IPS DF 6.9 (cell line): ENCODE data around the gene GUCD1.

Source experiments
- DNase-seq: peaks from one replicate; pipeline ENCODE4 v3.0.0-alpha.2; 2013; ENCODE audit warnings: low read depth, low spot score
- H3K27ac ChIP-seq: one replicate; pipeline ENCODE4 v1.5.1; 2013; ENCODE audit warnings: low read length, control low read depth
- H3K27me3 ChIP-seq: 2 replicates; pipeline ENCODE4 v1.6.1; 2013; ENCODE audit warnings: mild to moderate bottlenecking, low read length; ENCODE audit not compliant: control insufficient read depth, insufficient read depth
- H3K36me3 ChIP-seq: 2 replicates; pipeline ENCODE4 v1.6.1; 2013; ENCODE audit warnings: low read length; ENCODE audit not compliant: control insufficient read depth, insufficient read depth
- H3K4me1 ChIP-seq: 2 replicates; pipeline ENCODE4 v1.6.1; 2013; ENCODE audit warnings: low read length; ENCODE audit not compliant: control insufficient read depth, insufficient read depth
- H3K4me3 ChIP-seq: 2 replicates; pipeline ENCODE4 v1.5.1; 2013; ENCODE audit warnings: mild to moderate bottlenecking, low read length
- H3K9me3 ChIP-seq: 2 replicates; pipeline ENCODE4 v1.6.1; 2013; ENCODE audit warnings: low read length, inconsistent platforms; ENCODE audit not compliant: control insufficient read depth, insufficient read depth
- WGBS: extraction: QIAGEN DNeasy Blood & Tissue Kit; methylation state at CpG from one replicate; pipeline ENCODE4 v1.1.7; 2013; ENCODE audit warnings: mixed read lengths, missing lambda C conversion rate; ENCODE audit not compliant: insufficient read length, insufficient coverage; 5-methylcytosine and 5-hydroxymethylcytosine counted together

The GUCD1 gene

DNA sequence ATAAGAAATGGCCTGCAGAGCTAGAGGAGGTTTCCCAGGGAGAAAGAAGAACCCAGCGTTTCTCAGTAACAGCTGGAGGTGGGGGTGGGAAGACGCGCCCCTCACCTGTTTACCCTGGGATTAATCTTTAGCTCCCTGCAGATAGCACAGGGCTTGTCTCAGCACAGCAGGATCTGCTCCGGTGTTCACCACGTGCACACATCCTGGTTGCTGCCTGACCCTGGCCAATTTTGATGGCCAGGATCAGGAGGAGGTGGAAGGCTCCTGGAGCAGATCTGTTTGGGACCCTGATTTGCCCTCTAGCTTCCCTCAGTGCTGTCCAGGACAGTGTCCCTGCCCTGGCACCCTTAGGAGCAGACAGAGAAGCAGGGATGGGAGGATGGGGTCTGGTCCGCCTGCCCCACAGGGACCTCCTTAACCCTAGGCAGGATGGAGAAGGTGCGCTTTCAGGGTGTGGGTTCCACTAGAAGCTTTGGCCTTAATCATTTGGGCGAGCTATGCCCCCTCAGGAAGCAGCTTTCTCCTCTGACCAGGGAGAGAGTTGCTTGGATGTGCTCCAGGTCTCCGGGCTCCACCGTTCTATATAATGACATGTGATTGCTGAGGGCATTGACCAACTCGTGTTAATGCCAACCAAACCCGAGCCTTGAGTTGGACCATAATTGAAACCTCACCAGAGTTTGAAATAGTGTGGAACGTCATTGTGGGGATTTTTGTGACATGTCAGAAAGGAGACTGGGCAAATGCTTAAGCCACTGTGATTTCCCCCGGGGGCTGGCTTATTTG, 40.5 kb downstream of the GUCD1 start:
- H3K9me3 ChIP-seq: no peaks in the 10 kb centered on the region
- no peaks in the 10 kb centered on the region for H3K36me3 ChIP-seq
- peaks cover 5% of the 10 kb centered on the region for H3K4me1 ChIP-seq
- no peak overlapping the region for H3K27ac ChIP-seq
- H3K27me3 ChIP-seq: no peaks in the 10 kb centered on the region
- no peak overlapping the region for H3K4me3 ChIP-seq
- WGBS: no CpG with 5 or more reads among the region's 14 CpGs
- DNase-seq: no peak

DNA sequence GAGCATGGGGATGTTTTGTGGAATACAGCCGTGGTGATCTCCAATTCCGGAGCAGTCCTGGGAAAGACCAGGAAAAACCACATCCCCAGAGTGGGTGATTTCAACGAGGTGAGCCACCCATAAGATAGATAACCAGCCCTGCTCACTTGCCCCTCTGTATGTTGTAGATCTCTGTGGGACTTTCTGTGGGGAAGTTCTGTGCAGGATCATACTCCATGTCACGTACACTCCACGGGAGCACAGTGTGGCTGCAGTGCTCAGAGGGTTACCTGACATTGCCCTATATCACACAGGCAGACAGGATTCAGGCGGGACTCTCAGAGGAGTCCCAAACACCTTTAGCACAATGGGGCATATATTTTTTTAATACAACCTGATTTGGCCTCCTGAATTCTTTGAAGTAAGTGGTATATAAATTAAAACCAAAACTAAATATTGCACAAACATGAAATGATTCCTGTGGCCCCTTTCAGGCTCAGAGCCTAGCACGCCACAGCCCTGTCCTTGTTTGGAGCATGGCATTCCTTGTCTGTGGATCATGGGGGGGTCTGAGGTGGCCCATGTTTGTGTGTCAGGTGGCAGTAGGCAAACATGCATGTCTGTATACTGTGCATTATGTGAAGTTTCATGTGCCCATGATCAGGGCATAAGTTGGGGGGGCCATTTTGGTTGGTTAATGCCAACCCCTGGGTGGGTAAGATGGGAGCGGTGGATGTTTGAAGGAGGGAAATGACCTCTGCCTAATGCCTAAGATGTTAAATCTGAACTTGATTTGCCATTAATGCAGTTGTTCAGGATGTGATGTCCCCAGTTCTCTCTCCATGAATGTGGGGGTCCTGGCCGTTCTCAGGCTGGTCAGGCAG, 41.3 kb downstream of the GUCD1 start:
- no peak for DNase-seq
- no CpG with 5 or more reads among the region's 9 CpGs for WGBS
- Histone ChIP-seq H3K27ac (no peak overlapping the region), H3K36me3 (no peaks in the 10 kb centered on the region), H3K4me3 (no peak overlapping the region), H3K9me3 (no peaks in the 10 kb centered on the region), H3K27me3 (no peaks in the 10 kb centered on the region), H3K4me1 (peaks cover 5% of the 10 kb centered on the region)

DNA sequence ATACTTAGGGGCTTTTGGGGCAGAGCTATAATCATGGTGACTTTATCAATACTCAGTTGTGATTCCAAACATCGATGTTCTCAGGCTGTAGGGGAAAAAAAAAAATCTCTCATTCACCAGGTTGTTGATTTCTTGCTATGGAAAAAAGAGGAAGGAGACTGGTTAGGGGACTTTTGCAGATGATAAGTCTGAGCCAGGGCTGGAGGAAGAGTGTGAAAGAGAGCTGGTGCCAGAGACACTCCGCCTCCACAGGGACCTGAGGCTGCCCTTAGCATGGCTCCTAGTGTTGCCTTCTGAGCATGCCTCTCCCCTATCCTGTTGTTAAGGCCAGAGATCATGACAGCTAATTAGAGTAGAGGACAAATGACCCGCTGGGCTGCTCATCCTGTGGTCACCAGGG, 42.9 kb downstream of the GUCD1 start:
- DNase-seq: no peak
- Histone ChIP-seq H3K4me3 (no peak overlapping the region), H3K27me3 (no peaks in the 10 kb centered on the region), H3K36me3 (no peaks in the 10 kb centered on the region), H3K4me1 (peaks cover 7% of the 10 kb centered on the region), H3K27ac (no peak overlapping the region), H3K9me3 (no peaks in the 10 kb centered on the region)
- WGBS: no CpG with 5 or more reads among the region's 3 CpGs

DNA sequence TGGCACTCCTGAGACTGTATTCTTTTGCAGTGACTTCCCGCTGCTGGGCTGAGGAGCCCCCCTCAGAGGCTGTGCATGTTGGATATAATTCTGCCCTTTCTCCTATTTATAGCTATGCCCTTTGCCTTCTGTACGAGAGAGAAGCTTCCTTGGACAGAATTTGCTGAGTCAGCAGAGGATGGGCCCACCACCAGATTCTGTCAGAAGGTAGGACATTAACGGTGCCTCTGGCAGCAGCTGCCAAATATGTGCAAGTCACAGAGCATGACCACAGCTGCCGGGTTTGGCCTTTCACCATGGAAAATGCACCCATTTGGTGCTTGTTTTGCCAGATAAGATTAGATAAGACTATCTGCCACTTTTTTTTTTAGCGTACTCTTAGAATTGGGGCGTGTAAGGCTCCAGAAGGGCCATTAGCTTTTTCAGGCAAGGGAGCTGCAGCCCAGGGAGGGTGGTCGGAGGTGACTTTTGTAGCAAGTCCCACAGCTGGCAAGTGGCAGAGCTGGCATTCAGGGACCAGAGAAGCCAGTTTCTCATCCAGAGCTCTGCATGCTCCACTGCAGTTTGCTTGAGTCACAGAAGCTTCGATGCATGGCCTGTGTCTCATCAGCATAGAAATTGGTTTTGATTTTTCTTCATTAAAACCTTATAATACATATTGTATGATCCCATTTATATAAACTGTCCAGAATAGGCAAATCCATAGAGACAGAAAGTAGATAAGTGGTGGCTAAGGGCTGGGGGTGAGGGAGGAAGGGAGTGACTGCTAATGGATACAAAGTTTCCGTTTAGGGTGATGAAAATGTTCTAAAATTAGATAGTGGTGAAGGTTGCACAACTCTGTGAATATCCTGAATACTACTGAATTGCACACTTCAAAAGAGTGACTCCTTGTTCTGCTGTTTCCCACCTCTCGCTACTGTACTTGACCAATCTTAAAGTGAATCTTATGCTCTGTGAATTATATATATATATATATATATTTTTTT, 44.0 kb downstream of the GUCD1 start:
- no CpG with 5 or more reads among the region's 10 CpGs for WGBS

GRCh38 chr22:24507716-24508115, 47.2 kb downstream of the GUCD1 start:
- no CpG with 5 or more reads among the region's 7 CpGs for WGBS

More for the DNA sequence above, 44.0 kb downstream of the GUCD1 start:
- H3K4me3 ChIP-seq: no peak overlapping the region
- H3K4me1 ChIP-seq: peaks cover 7% of the 10 kb centered on the region
- no peaks in the 10 kb centered on the region for H3K27me3 ChIP-seq
- H3K9me3 ChIP-seq: no peaks in the 10 kb centered on the region
- no peak overlapping the region for H3K27ac ChIP-seq
- no peaks in the 10 kb centered on the region for H3K36me3 ChIP-seq
- DNase-seq: no peak

GRCh38 chr22:24506802-24507438, 48.0 kb downstream of the GUCD1 start:
- Histone ChIP-seq H3K27me3 (no peaks in the 10 kb centered on the region), H3K9me3 (no peaks in the 10 kb centered on the region), H3K4me1 (peaks cover 3% of the 10 kb centered on the region; the same call in 1 of the 2 replicates), H3K4me3 (no peak overlapping the region), H3K36me3 (no peaks in the 10 kb centered on the region), H3K27ac (no peak overlapping the region)
- no peak for DNase-seq
- no CpG with 5 or more reads among the region's 6 CpGs for WGBS

More at GRCh38 chr22:24507716-24508115, 47.2 kb downstream of the GUCD1 start:
- no peaks in the 10 kb centered on the region for H3K9me3 ChIP-seq
- H3K4me3 ChIP-seq: no peak overlapping the region
- H3K4me1 ChIP-seq: peaks cover 3% of the 10 kb centered on the region; the same call in 1 of the 2 replicates
- no peaks in the 10 kb centered on the region for H3K27me3 ChIP-seq
- DNase-seq: peak; percentile 73
- no peak overlapping the region for H3K27ac ChIP-seq
- H3K36me3 ChIP-seq: no peaks in the 10 kb centered on the region

DNA sequence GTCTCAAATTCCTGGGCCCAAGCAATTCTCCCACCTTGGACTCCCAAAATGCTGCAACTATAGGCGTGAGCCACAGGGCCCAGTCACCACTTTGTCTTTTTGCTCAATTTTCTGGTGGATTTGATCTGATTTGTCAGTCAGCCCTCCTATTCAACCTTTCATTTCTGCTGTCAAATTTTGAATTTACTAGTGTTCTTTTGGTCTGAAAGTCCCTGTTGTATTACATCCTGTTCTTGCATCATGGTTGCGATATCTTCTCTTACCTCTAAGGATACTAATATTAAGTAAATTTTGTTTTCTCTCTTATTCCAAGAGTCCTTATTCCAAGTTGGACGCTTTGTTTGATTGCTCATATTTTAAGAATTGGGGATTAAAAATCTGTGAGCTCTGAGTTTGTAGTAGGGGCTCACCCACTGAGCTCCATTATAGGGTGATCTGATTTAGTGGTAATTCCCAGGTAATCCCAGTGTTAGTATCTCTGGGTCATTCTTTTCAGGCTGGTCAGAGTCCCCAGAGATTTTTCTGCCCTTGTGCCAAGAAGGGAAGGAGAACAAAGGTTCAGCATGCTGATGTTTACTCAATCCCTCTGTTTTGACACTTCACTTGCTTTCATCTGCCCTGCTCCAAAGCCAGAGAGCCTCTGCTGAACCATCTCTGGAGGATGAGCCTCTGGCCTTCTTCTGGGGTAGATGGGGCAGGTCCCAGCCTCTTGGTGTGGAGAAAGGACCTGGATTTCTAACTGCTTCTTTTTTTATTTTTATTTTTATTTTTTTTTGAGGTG, 49.8 kb downstream of the GUCD1 start:
- Histone ChIP-seq H3K36me3 (no peaks in the 10 kb centered on the region), H3K27ac (no peak overlapping the region), H3K4me1 (peaks cover 3% of the 10 kb centered on the region; the same call in 1 of the 2 replicates), H3K9me3 (no peaks in the 10 kb centered on the region), H3K4me3 (no peak overlapping the region), H3K27me3 (no peaks in the 10 kb centered on the region)
- no peak for DNase-seq
- WGBS: no CpG with 5 or more reads among the region's 3 CpGs

DNA sequence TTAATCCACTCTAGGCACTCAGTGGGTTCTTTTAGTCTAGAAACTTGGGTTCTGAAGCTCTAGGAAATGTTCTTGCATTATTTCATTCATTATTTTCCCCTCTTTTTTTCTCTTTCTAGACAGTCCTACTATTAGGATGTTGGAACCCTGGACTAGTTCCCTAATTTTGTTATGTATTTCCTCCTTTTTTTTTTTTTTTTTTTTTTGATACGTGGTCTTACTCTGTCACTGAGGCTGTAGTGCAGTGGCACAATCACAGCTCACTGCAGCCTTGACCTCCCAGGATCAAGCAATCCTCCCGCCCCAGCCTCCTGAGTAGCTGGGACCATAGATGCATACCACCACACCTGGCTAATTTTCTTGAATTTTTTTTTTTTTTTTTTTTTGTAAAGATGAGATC, 50.4 kb downstream of the GUCD1 start:
- Histone ChIP-seq H3K4me1 (peaks cover 3% of the 10 kb centered on the region; the same call in 1 of the 2 replicates), H3K27ac (no peak overlapping the region), H3K4me3 (no peak overlapping the region), H3K9me3 (no peaks in the 10 kb centered on the region), H3K36me3 (no peaks in the 10 kb centered on the region), H3K27me3 (no peaks in the 10 kb centered on the region)
- WGBS: no CpG with 5 or more reads among the region's 2 CpGs
- no peak for DNase-seq

DNA sequence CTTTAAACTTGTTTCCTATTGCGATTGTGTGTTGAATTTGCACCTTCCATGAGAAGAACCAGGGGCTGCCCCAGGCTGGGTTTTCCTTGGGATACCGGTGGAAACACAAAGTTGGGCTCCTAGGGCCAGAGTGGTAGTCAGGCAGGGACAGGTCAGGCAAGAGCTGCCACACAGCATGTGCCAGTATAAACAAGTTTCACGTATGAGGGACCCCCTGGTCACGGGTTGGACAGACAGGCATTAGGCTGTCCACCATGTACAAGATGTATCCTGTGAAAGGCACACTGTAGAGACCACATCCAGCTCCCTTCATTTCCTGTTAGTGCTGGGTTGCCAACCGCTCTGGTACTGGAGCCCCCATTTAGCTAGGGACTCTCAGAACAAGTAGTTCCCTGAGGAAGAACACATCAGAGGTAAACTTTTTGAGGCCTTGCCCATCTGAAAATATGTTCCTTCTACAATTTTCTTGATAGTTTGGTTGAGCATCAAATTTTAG, 51.0 kb downstream of the GUCD1 start:
- Histone ChIP-seq H3K9me3 (no peaks in the 10 kb centered on the region), H3K27me3 (no peaks in the 10 kb centered on the region), H3K27ac (no peak overlapping the region), H3K4me3 (no peak overlapping the region), H3K36me3 (no peaks in the 10 kb centered on the region), H3K4me1 (peaks cover 3% of the 10 kb centered on the region; the same call in 1 of the 2 replicates)
- WGBS: no CpG with 5 or more reads among the region's 5 CpGs
- DNase-seq: no peak
